GM23248 (cell line): ENCODE data around the gene AKR1D1. TPM values are rescaled to one million over a fixed set of nuclear protein-coding genes. Genes with fewer than 3 reads are reported as not detected.

Experiments
- DNase-seq: peaks from one replicate; pipeline ENCODE4 v3.0.0-alpha.2; 2015
- H2AFZ ChIP-seq: fragments of 200-600 bp; sonication (generic); 2 replicates; pipeline ENCODE4 v1.6.1; 2016; ENCODE audit warnings: antibody characterized with exemption
- H3F3A ChIP-seq: fragments of 200-600 bp; sonication (generic); 2 replicates; pipeline ENCODE4 v1.6.1; 2016; ENCODE audit warnings: mild to moderate bottlenecking, antibody characterized with exemption, mixed run types; ENCODE audit not compliant: insufficient read depth
- H3K27ac ChIP-seq: fragments of 200-600 bp; sonication (generic); 2 replicates; pipeline ENCODE4 v1.5.1; 2016; ENCODE audit warnings: mild to moderate bottlenecking
- H3K27me3 ChIP-seq: fragments of 200-600 bp; sonication (generic); replicated peaks from 2 replicates; pipeline ENCODE4 v1.6.1; 2016; ENCODE audit warnings: mild to moderate bottlenecking; ENCODE audit not compliant: insufficient read depth
- H3K36me3 ChIP-seq: fragments of 200-600 bp; sonication (generic); 2 replicates; pipeline ENCODE4 v1.6.1; 2016; ENCODE audit warnings: low read depth, mild to moderate bottlenecking
- H3K4me1 ChIP-seq: fragments of 200-600 bp; sonication (generic); 2 replicates; pipeline ENCODE4 v1.6.1; 2016; ENCODE audit warnings: mild to moderate bottlenecking; ENCODE audit not compliant: insufficient read depth
- H3K4me2 ChIP-seq: fragments of 200-600 bp; sonication (generic); one replicate; pipeline ENCODE4 v1.6.1; 2016; ENCODE audit warnings: mild to moderate bottlenecking; ENCODE audit not compliant: unreplicated experiment
- H3K4me3 ChIP-seq: fragments of 200-600 bp; sonication (generic); 2 replicates; pipeline ENCODE4 v1.5.1; 2016; ENCODE audit warnings: mild to moderate bottlenecking
- H3K79me2 ChIP-seq: fragments of 200-600 bp; sonication (generic); 2 replicates; pipeline ENCODE4 v1.6.1; 2016; ENCODE audit warnings: mild to moderate bottlenecking; ENCODE audit not compliant: insufficient read depth
- H3K9ac ChIP-seq: fragments of 200-600 bp; sonication (generic); 2 replicates; pipeline ENCODE4 v1.6.1; 2016; ENCODE audit warnings: mild to moderate bottlenecking
- H3K9me2 ChIP-seq: fragments of 200-600 bp; sonication (generic); 2 replicates; pipeline ENCODE4 v1.6.1; 2016; ENCODE audit warnings: mixed run types, mild to moderate bottlenecking, moderate library complexity; ENCODE audit not compliant: insufficient read depth
- H3K9me3 ChIP-seq: fragments of 200-600 bp; sonication (generic); one replicate; pipeline ENCODE4 v1.6.1; 2017; ENCODE audit warnings: low read depth
- H4K20me1 ChIP-seq: fragments of 200-600 bp; sonication (generic); 2 replicates; pipeline ENCODE4 v1.6.0; 2016; ENCODE audit not compliant: insufficient read depth
- EZH2 ChIP-seq: fragments of 200-600 bp; sonication (generic); IDR thresholded peaks from 2 replicates; pipeline ENCODE4 v1.6.1; 2018; ENCODE audit warnings: antibody characterized with exemption, mild to moderate bottlenecking; ENCODE audit not compliant: insufficient read depth, poor library complexity, severe bottlenecking
- EZH2phosphoT487 ChIP-seq: fragments of 200-600 bp; sonication (generic); IDR thresholded peaks from 2 replicates; pipeline ENCODE4 v1.6.1; 2018; ENCODE audit warnings: antibody characterized with exemption, moderate library complexity, mild to moderate bottlenecking, low read depth; ENCODE audit not compliant: insufficient read depth
- WGBS, 2 experiments: methylation state at CpG; one replicate each; pipeline ENCODE4 v1.1.6; 2015 to 2017; ENCODE audit warnings: low lambda C conversion rate in 2 of 2, low coverage in 1 of 2; ENCODE audit errors: missing lambda C conversion rate in 2 of 2; 5-methylcytosine and 5-hydroxymethylcytosine counted together
- in situ Hi-C: fragments of 300-500 bp; cut with MboI; formaldehyde crosslinking; loops from 2 replicates; pipeline ENCODE4 v1.15.0; 2020
- polyA plus RNA-seq: library from polyadenylated mRNA; unstranded; fragments of >200 nt; fragmentation: Nextera tagmentation; extraction: Ambion mirVana; gene quantifications from 2 replicates; pipeline ENCODE4 v1.2.1, GENCODE V29; 2016
- small RNA-seq: library from RNA; depleted of rRNA; stranded (forward); fragments of <200 nt; gene quantifications from one replicate; pipeline ENCODE3, GENCODE V24; 2014; ENCODE audit warnings: low read depth, low replicate concordance
- total RNA-seq: library from RNA; depleted of rRNA; stranded (reverse); fragments of >200 nt; shearing (Covaris generic); gene quantifications from 2 replicates; pipeline ENCODE4 v1.2.3, GENCODE V29; 2014; rRNA removed

AKR1D1 gene
- total and polyA plus RNA-seq, 2 experiments from 2014 or later = not detected

GRCh38 chr7:138166681-138167080 is 90.4 kb downstream of the AKR1D1 start:
- Histone ChIP-seq H3K27ac (no peak overlapping the region), H3K4me3 (no peak overlapping the region), H3K27me3 (no peaks in the 10 kb centered on the region), H3K9ac (no peak overlapping the region), H3F3A (no peaks in the 10 kb centered on the region), H2AFZ (no peak overlapping the region), H4K20me1 (no peaks in the 10 kb centered on the region), H3K4me1 (no peaks in the 10 kb centered on the region), H3K9me2 (no peaks in the 10 kb centered on the region), H3K36me3 (no peaks in the 10 kb centered on the region), H3K9me3 (no peaks in the 10 kb centered on the region), H3K79me2 (no peaks in the 10 kb centered on the region), H3K4me2 (no peak overlapping the region)
- in situ Hi-C loops = loop anchor here (25.0 kb wide), 1 partner anchor 571 kb away; no protein-coding TSS in a partner anchor
- DNase-seq = no peak
- no peak for TF ChIP-seq EZH2
- no peak for TF ChIP-seq EZH2phosphoT487
- 29 to 33% methylated on average over 4 of the region's 4 CpGs for WGBS, 2 experiments

DNA sequence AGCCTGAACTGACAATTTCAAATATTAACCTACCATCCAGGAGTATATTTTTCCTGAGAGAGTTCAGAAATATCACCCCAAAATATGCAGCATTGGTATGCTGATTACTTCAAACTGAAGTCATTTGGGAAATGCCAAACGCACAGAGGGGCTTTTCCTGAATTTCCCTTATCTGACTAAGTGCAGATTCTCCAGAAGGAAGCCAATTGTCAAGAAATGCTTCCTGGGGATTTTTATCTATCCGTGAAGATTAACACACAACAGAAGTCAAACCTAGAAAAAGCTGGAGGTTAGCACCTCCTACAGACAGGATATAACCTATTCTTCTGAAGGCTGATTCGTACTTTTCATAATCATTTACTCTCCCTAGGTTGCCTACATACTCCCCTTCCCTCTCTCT is 91.0 kb downstream of the AKR1D1 start:
- no peaks in the 10 kb centered on the region for H3K79me2 ChIP-seq
- 0 to 5% methylated on average over 3 of the region's 3 CpGs for WGBS, 2 experiments
- H3K4me1 ChIP-seq = no peaks in the 10 kb centered on the region
- no peak for TF ChIP-seq EZH2
- TF ChIP-seq EZH2phosphoT487 = no peak
- H3K4me3 ChIP-seq = no peak overlapping the region
- no peak overlapping the region for H3K9ac ChIP-seq
- no peaks in the 10 kb centered on the region for H3K27me3 ChIP-seq
- no peak overlapping the region for H3K27ac ChIP-seq
- H3K9me3 ChIP-seq = no peaks in the 10 kb centered on the region
- no peaks in the 10 kb centered on the region for H3F3A ChIP-seq
- no peaks in the 10 kb centered on the region for H4K20me1 ChIP-seq
- H3K4me2 ChIP-seq = no peak overlapping the region
- in situ Hi-C loops = loop anchor here (25.0 kb wide), 1 partner anchor 570 kb away; no protein-coding TSS in a partner anchor
- no peak overlapping the region for H2AFZ ChIP-seq
- H3K36me3 ChIP-seq = no peaks in the 10 kb centered on the region
- DNase-seq = no peak
- no peaks in the 10 kb centered on the region for H3K9me2 ChIP-seq

DNA sequence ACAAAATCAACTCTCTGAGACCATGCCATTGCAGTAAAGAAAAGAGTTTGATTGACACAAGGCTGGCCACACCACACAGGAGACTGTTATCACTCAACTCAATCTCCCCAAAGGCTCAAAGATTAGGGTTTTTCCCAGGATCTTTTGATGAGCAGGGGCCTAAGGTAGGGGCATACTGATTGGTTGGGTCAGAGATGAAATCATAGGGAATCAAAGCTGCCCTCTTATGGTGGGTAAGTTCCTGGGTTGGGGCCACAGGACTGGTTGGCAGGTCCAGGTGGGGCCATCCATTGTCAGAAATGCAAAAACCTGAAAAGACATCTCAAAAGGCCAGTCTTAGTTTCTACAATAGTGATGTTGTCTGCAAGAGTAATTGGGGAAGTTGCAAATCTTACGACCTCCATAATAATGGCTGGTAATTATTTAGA is 91.6 kb downstream of the AKR1D1 start:
- Histone ChIP-seq H3K9me3 (no peaks in the 10 kb centered on the region), H3K4me2 (no peak overlapping the region), H3K27me3 (no peaks in the 10 kb centered on the region), H3K9me2 (no peaks in the 10 kb centered on the region), H3K4me3 (no peak overlapping the region), H3K4me1 (no peaks in the 10 kb centered on the region), H3K79me2 (no peaks in the 10 kb centered on the region), H3K9ac (no peak overlapping the region), H4K20me1 (no peaks in the 10 kb centered on the region), H3F3A (no peaks in the 10 kb centered on the region), H3K27ac (no peak overlapping the region), H2AFZ (no peak overlapping the region), H3K36me3 (no peaks in the 10 kb centered on the region)
- in situ Hi-C loops = loop anchor here (25.0 kb wide), 1 partner anchor 569 kb away; no protein-coding TSS in a partner anchor
- DNase-seq = no peak
- TF ChIP-seq EZH2 = no peak
- no peak for TF ChIP-seq EZH2phosphoT487
- WGBS, 2 experiments = 8 to 13% methylated on average over 1 of the region's 1 CpG

Small RNAs within 50 kb of the gene (small RNA-seq; reads per million reads assigned to genes)
- gene AC024082.2 (not detected), gene RN7SKP223 (not detected)

Other genes with a start within 250 kb of the AKR1D1 start
- 21.1 and 25.9 TPM in 2 replicates for gene DGKI, start 229.5 kb upstream of the AKR1D1 start, total RNA-seq
- 5.1 and 5.4 TPM in 2 replicates for gene DGKI, start 229.5 kb upstream of the AKR1D1 start, polyA plus RNA-seq
- gene CREB3L2, start 74.4 kb upstream of the AKR1D1 start, total RNA-seq = 43.7 and 67.9 TPM in 2 replicates
- gene CREB3L2, start 74.4 kb upstream of the AKR1D1 start, polyA plus RNA-seq = 49.7 and 53.7 TPM in 2 replicates